Naive thymus-derived CD8-positive, alpha-beta T cell (primary cell): ENCODE data around the gene ZNF284. TPM values are rescaled to one million over a fixed set of nuclear protein-coding genes. Genes with fewer than 3 reads are reported as not detected.

Experiments used
- ATAC-seq, 2 donors: fragments of 150-1000 bp; cut with Tn5 transposase in 1 of 2; sonication (Bioruptor Pico), chemical (Tn5 transposase) in 1 of 2; 1 replicate in 1 of 2; 2 replicates in 1 of 2; pipeline ENCODE4 v1.10.0; 2021; ENCODE audit warnings: mild to moderate bottlenecking in 2 of 2, moderate library complexity in 2 of 2
- POLR2A ChIA-PET: fragments of 350-600 bp; sonication (Branson Sonifier 250); formaldehyde crosslinking; loops from one replicate; lab custom pipeline; 2021; ENCODE audit warnings: antibody characterized with exemption; lab: Charles Lee
- DNase-seq, 10 donors: peaks; one replicate each; pipeline versions ENCODE4 v3.0.0 to v3.0.0-alpha.2; 2020 to 2022
- H3K27ac Mint-ChIP-seq, 10 donors: one replicate each; pipeline ENCODE4 v1.8.0; 2020 to 2022; ENCODE audit warnings: mild to moderate bottlenecking in 10 of 10, mixed read lengths in 10 of 10, moderate library complexity in 4 of 10, inconsistent platforms in 1 of 10
- H3K27me3 Mint-ChIP-seq, 5 donors: one replicate each; pipeline ENCODE4 v1.8.0; 2021 to 2022; ENCODE audit warnings: mixed read lengths in 5 of 5
- H3K36me3 Mint-ChIP-seq, 3 donors: one replicate each; pipeline ENCODE4 v1.8.0; 2020 to 2022; ENCODE audit warnings: mixed read lengths in 3 of 3, mild to moderate bottlenecking in 2 of 3, inconsistent platforms in 1 of 3
- H3K4me1 Mint-ChIP-seq, 4 donors: one replicate each; pipeline ENCODE4 v1.8.0; 2021 to 2022; ENCODE audit warnings: mixed read lengths in 4 of 4
- H3K4me3 Mint-ChIP-seq, 10 donors: one replicate each; pipeline ENCODE4 v1.8.0; 2020 to 2022; ENCODE audit warnings: mild to moderate bottlenecking in 10 of 10, mixed read lengths in 10 of 10, moderate library complexity in 6 of 10, inconsistent platforms in 1 of 10
- H3K9me3 Mint-ChIP-seq, 9 donors: one replicate each; pipeline ENCODE4 v1.8.0; 2020 to 2022; ENCODE audit warnings: mixed read lengths in 9 of 9, mild to moderate bottlenecking in 3 of 9, inconsistent platforms in 1 of 9, moderate library complexity in 1 of 9
- polyA plus RNA-seq, 3 donors: library from polyadenylated mRNA; unstranded; fragments of 300-500 nt; fragmentation: Illumina TruSeq; gene quantifications; one replicate each; pipeline ENCODE4 v1.2.3, GENCODE V29; 2021
- total RNA-seq, 8 experiments: library from RNA in 2 of 8; stranded (reverse) in 2 of 8; gene quantifications; one replicate each; pipeline ENCODE4 v1.2.3 and lab custom pipeline; 2021 to 2026

Gene ZNF284
- 1 to 10 TPM; 5.4 to 5.7 TPM for total RNA-seq
- polyA plus RNA-seq = under 1 TPM; 0.56 to 0.82 (median 0.71) TPM
- 0.98 to 7.7 (median 2.6) reads per million in 6 experiments for total RNA-seq (lab: John Stamatoyannopoulos, UW)

DNA sequence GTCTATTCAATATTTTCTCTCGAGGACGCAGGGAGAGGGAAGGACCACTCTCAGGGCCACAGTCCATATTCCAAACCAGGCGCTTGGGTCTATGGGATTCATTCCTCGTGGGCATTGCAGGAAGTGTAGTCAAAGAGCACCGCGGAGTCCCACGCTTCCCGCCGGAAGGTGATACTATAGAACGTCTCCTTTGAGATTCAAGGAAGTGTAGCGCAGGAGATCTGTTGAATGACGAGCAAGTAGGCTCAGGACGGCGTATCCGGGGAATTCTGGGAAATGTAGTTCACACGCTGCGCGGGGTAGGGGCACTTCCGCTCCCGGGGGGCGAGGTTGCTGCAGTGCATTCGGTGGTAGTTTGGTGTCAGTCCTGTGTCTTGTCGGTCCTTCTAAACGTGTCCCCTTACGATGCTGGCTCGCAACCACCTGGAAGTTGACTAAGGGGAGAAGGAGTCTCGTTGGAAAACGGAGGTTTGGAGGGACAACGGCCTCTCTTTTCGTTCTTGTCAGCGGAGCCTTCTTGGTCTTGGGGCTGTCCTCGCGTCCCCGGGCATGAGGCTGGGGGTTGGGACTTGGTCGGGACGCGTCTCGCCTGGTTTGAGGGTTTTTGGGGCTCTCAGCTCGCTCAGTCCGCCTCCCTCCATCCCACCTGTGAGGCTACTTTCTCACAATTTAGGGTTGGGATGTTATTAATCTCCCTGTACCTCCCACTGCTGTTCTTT lies at the start of gene ZNF284:
ZNF284 (plus strand) TSS at position 336 of the 719 bp plus-strand sequence. CDS start 4,231 bp downstream, outside the sequence.
- Mint-ChIP-seq H3K4me1 (peaks cover 14 to 37% (median 26%) of the 10 kb centered on the region in 4 donors), H3K27ac (peak within 1 kb of the TSS; percentile 60 to 91 (median 82)), H3K36me3 (peaks cover 15 to 43% (median 25%) of the 10 kb centered on the region in 3 donors), H3K9me3 (peaks cover 11 to 48% (median 32%) of the 10 kb centered on the region in 9 donors), H3K27me3 (no peaks in the 10 kb centered on the region), H3K4me3 (peak within 1 kb of the TSS; percentile 86 to 95 (median 92))
- POLR2A ChIA-PET = interaction anchor here (0.7 to 1.7 kb wide), 5 partner anchors 21 to 1670 kb away, joined by 4 to 11 read pairs (median 5); partner anchors contain the start of gene ZNF224
- DNase-seq (peak; percentile 58 to 93 (median 80)), ATAC-seq (peak; percentile 99 to 100)

- DNase-seq (no peak), ATAC-seq (no peak)
- Mint-ChIP-seq H3K9me3 (peaks cover 0 to 64% (median 41%) of the 10 kb centered on the region in 9 donors), H3K27me3 (peaks cover 0 to 12% (median 6%) of the 10 kb centered on the region in 5 donors), H3K27ac (peak overlapping the region; percentile 82 to 98 (median 94)), H3K4me1 (peaks cover 16 to 35% (median 25%) of the 10 kb centered on the region in 4 donors), H3K36me3 (peaks cover 37 to 52% (median 51%) of the 10 kb centered on the region in 3 donors), H3K4me3 (peak overlapping the region; percentile 96 to 100 (median 99))
- POLR2A ChIA-PET = interaction anchor here (1.5 kb wide), 1 partner anchor 26 kb away, joined by 6 read pairs; the partner anchor contains the start of gene ZNF223
Measured at GRCh38 chr19:44024900-44025216, 47.1 kb upstream of the ZNF284 start.

DNA sequence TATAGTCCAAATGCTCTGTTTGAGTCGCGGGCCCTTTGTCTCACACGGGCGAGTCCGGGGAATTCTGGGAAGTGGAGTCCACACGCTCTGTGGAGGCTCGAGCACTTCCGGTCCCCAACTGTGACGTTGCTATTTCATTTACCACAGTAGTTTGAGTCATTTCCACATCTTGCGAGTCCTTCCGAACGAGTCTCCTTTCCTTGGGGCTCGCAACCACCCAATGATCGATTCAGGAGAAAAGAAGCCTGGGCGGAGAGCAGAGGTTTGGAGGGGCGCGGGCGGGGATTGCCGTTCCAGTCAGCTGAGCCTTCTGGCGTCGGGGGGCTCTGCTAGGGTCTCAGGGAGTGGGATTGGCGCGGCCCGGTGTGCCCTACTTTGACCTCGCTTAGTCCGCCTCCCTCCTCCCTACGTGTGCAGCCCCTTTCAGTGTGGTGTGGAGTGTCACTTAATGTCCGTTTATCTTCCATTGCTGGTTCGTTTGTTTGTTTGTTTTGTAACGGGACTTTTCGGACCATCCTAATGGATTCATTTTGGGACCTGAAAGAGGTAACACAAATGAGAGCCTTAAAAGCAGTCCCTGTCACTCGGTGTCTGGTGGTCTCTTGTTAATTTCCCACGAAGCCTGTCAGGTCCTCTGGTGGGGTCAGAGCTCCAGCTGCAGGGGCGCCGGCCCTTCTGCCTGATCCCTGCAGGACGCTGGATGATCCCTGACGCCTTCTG lies 46.6 kb upstream of the ZNF284 start, which contains the start of gene ZNF222:
ZNF222 (plus strand) TSS at position 163 of the 720 bp plus-strand sequence; CDS start at position 221, 58 bp downstream.
- POLR2A ChIA-PET = interaction anchor here (1.1 to 1.5 kb wide), 2 partner anchors 26 to 139 kb away, joined by 3 to 6 read pairs; partner anchors contain the start of gene ZNF223
- peak within 1 kb of the TSS; percentile 82 to 98 (median 94) for H3K27ac Mint-ChIP-seq
- H3K27me3 Mint-ChIP-seq = peaks cover 0 to 8% (median under 1%) of the 10 kb centered on the region in 5 donors
- peaks cover 42 to 53% (median 52%) of the 10 kb centered on the region in 3 donors for H3K36me3 Mint-ChIP-seq
- peak within 1 kb of the TSS; percentile 96 to 100 (median 99) for H3K4me3 Mint-ChIP-seq
- peaks cover 16 to 35% (median 25%) of the 10 kb centered on the region in 4 donors for H3K4me1 Mint-ChIP-seq
- ATAC-seq (peak; percentile 99 to 100), DNase-seq (peak; percentile 46 to 90 (median 70))
- peaks cover 0 to 64% (median 42%) of the 10 kb centered on the region in 9 donors for H3K9me3 Mint-ChIP-seq

- POLR2A ChIA-PET = no interaction called here
- Mint-ChIP-seq H3K4me1 (peaks cover 16 to 35% (median 25%) of the 10 kb centered on the region in 4 donors), H3K9me3 (peaks cover 0 to 65% (median 40%) of the 10 kb centered on the region in 9 donors), H3K27me3 (no peaks in the 10 kb centered on the region), H3K4me3 (peak overlapping the region in 9 of 10 donors; percentile 28 to 100 (median 97)), H3K36me3 (peaks cover 52 to 64% (median 54%) of the 10 kb centered on the region in 3 donors), H3K27ac (peak overlapping the region in 2 of 10 donors; percentile 18 to 81)
- DNase-seq = no peak
- no peak for ATAC-seq
Measured at GRCh38 chr19:44026622-44027021, 45.3 kb upstream of the ZNF284 start.

- ATAC-seq = no peak
- H3K4me3 Mint-ChIP-seq = no peak overlapping the region
- POLR2A ChIA-PET = no interaction called here
- peaks cover 0 to 12% (median 6%) of the 10 kb centered on the region in 4 donors for H3K4me1 Mint-ChIP-seq
- no peak overlapping the region for H3K27ac Mint-ChIP-seq
- peaks cover 17 to 97% (median 72%) of the 10 kb centered on the region in 9 donors for H3K9me3 Mint-ChIP-seq
- H3K27me3 Mint-ChIP-seq = no peaks in the 10 kb centered on the region
- no peak for DNase-seq
- peaks cover 56 to 80% (median 75%) of the 10 kb centered on the region in 3 donors for H3K36me3 Mint-ChIP-seq
Measured at GRCh38 chr19:44032001-44032610, 39.9 kb upstream of the ZNF284 start.

DNA sequence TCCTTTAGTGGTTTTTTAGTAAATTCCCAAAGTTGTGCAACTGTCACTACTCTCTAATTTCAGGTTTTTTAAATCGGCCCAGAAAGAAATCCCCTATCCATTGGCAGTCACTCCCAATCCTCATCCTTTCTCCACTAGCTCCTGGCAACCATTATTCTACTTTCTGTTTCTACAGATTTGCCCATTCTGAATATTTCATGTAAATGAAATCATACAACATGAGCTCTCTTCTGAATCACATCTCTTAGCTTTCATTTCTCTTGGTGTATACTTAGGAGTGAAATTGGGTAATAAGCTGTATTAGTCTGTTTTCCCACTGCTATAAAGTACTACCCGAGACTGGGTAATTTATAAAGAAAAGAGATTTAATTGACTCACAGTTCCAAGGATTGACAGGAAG lies 29.8 kb upstream of the ZNF284 start:
- Mint-ChIP-seq H3K9me3 (peaks cover 24 to 86% (median 55%) of the 10 kb centered on the region in 9 donors), H3K4me1 (no peaks in the 10 kb centered on the region), H3K4me3 (no peak overlapping the region), H3K27me3 (peaks cover 5 to 33% (median 16%) of the 10 kb centered on the region in 5 donors), H3K27ac (no peak overlapping the region), H3K36me3 (peaks cover 0 to 69% (median 19%) of the 10 kb centered on the region in 3 donors)
- DNase-seq (no peak), ATAC-seq (no peak)
- POLR2A ChIA-PET = no interaction called here

- peaks cover 1 to 14% (median 4%) of the 10 kb centered on the region in 5 donors for H3K27me3 Mint-ChIP-seq
- H3K36me3 Mint-ChIP-seq = peaks cover 22 to 44% (median 35%) of the 10 kb centered on the region in 3 donors
- peak in 2 of 10 donors; percentile 13 to 15 for DNase-seq
- peaks cover 13 to 32% (median 22%) of the 10 kb centered on the region in 4 donors for H3K4me1 Mint-ChIP-seq
- H3K9me3 Mint-ChIP-seq = peaks cover 13 to 42% (median 26%) of the 10 kb centered on the region in 9 donors
- H3K4me3 Mint-ChIP-seq = peak overlapping the region; percentile 91 to 99 (median 96)
- H3K27ac Mint-ChIP-seq = peak overlapping the region; percentile 67 to 94 (median 86)
- POLR2A ChIA-PET = interaction anchor here (1.1 to 1.5 kb wide), 6 partner anchors 12 to 161 kb away, joined by 3 to 6 read pairs (median 4); partner anchors contain the start of genes ZNF222, ZNF226 and ZNF227
- peak; percentile 70 to 75 for ATAC-seq
Measured at GRCh38 chr19:44050740-44051649, 21.0 kb upstream of the ZNF284 start.

DNA sequence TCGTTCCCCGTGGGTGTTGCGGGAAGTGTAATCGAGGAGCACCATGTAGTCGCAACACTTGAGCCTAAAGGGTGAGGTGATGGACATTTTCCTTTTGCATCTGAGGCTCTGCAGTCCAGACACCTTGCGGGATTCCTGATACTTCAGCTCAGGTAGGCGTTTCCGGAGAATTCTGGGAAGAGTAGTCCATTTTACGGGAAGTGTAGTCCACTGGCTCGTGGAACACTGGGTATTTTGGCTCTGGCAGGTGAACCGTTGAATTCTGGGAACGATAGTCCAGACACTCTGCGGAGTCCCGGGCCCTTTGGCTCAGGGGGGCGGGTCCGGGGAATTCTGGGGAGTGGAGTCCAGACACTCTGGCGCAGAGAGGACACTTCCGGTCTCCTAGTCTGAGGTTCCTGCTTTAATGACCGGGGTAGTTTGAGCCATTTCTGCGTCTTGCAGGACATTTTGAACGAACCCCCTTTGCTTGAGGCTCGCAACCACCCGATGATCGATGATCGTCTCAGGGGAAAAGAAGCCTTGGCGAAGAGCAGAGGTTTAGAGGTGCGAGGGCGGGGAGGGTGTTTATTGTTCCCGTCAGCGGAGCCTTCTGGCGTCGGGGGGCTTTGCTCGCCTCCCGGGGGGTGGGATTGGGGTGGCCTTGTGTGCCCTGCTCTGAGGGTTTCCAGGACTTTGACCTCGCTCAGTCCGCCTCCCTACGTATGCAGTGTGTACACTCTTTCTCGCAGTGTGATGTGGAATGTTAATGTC lies 20.1 kb upstream of the ZNF284 start, which contains the start of gene ZNF223:
ZNF223 (plus strand) TSS at position 387 of the 753 bp plus-strand sequence. CDS start 3,141 bp downstream, outside the sequence.
- peak within 1 kb of the TSS; percentile 91 to 99 (median 96) for H3K4me3 Mint-ChIP-seq
- DNase-seq (peak; percentile 34 to 70 (median 52)), ATAC-seq (peak; percentile 78 to 84)
- peaks cover 13 to 32% (median 22%) of the 10 kb centered on the region in 4 donors for H3K4me1 Mint-ChIP-seq
- peak within 1 kb of the TSS; percentile 67 to 94 (median 86) for H3K27ac Mint-ChIP-seq
- peaks cover 28 to 42% (median 37%) of the 10 kb centered on the region in 3 donors for H3K36me3 Mint-ChIP-seq
- POLR2A ChIA-PET = interaction anchor here (1.1 to 1.5 kb wide), 5 partner anchors 21 to 160 kb away, joined by 3 to 6 read pairs (median 4); partner anchors contain the start of genes ZNF222, ZNF226 and ZNF227
- peaks cover 0 to 12% (median 3%) of the 10 kb centered on the region in 5 donors for H3K27me3 Mint-ChIP-seq
- peaks cover 11 to 43% (median 24%) of the 10 kb centered on the region in 9 donors for H3K9me3 Mint-ChIP-seq

- H3K4me1 Mint-ChIP-seq = peaks cover 11 to 29% (median 18%) of the 10 kb centered on the region in 4 donors
- POLR2A ChIA-PET = no interaction called here
- no peak overlapping the region for H3K27ac Mint-ChIP-seq
- peak overlapping the region in 1 of 10 donors; percentile 29 for H3K4me3 Mint-ChIP-seq
- no peaks in the 10 kb centered on the region for H3K27me3 Mint-ChIP-seq
- peaks cover 9 to 73% (median 38%) of the 10 kb centered on the region in 9 donors for H3K9me3 Mint-ChIP-seq
- ATAC-seq (no peak), DNase-seq (no peak)
- H3K36me3 Mint-ChIP-seq = peaks cover 58 to 72% (median 58%) of the 10 kb centered on the region in 3 donors
Measured at GRCh38 chr19:44055870-44056269, 16.1 kb upstream of the ZNF284 start.

GRCh38 chr19:44059229-44059628 lies 12.7 kb upstream of the ZNF284 start:
- H3K27me3 Mint-ChIP-seq = no peaks in the 10 kb centered on the region
- H3K36me3 Mint-ChIP-seq = peaks cover 73 to 91% (median 86%) of the 10 kb centered on the region in 3 donors
- H3K27ac Mint-ChIP-seq = no peak overlapping the region
- H3K9me3 Mint-ChIP-seq = peaks cover 6 to 90% (median 50%) of the 10 kb centered on the region in 9 donors
- DNase-seq (no peak), ATAC-seq (no peak)
- H3K4me1 Mint-ChIP-seq = peaks cover 0 to 5% (median 0%) of the 10 kb centered on the region in 4 donors
- no peak overlapping the region for H3K4me3 Mint-ChIP-seq
- POLR2A ChIA-PET = no interaction called here
